NCI-H345 (cell line): Measurements from ENCODE around the gene PPP1R12C.
"Not testable (repeated sequence)": the region's sequence is repeated elsewhere in the genome, so short reads cannot be mapped to it uniquely, and the experiment has no call there.

Experiments used
- DNase-seq: peaks from one replicate; lab custom pipeline; 2025; lab: John Stamatoyannopoulos, UW

The PPP1R12C gene

GRCh38 chr19:55112246-55112776 lies 5.1 kb downstream of the PPP1R12C start:
- DNase-seq, result no peak

- no peak for DNase-seq
Observed at GRCh38 chr19:55111238-55111831, 6.1 kb downstream of the PPP1R12C start.

GRCh38 chr19:55109527-55110291 lies 7.7 kb downstream of the PPP1R12C start:
- DNase-seq, result no peak

- not testable (repeated sequence) for DNase-seq
Observed at GRCh38 chr19:55107252-55107651, 10.2 kb downstream of the PPP1R12C start.

GRCh38 chr19:55106591-55106990 lies 10.8 kb downstream of the PPP1R12C start:
- DNase-seq, result no peak

GRCh38 chr19:55105237-55105636 lies 12.2 kb downstream of the PPP1R12C start:
- no peak for DNase-seq

GRCh38 chr19:55103190-55103589 lies 14.2 kb downstream of the PPP1R12C start:
- no peak for DNase-seq

GRCh38 chr19:55101261-55101660 lies 16.2 kb downstream of the PPP1R12C start:
- DNase-seq, result no peak

GRCh38 chr19:55099557-55100506 lies 17.6 kb downstream of the PPP1R12C start:
- DNase-seq, result no peak

- DNase-seq, result no peak
Observed at GRCh38 chr19:55098716-55099556, 18.5 kb downstream of the PPP1R12C start.

GRCh38 chr19:55097864-55098715 lies 19.3 kb downstream of the PPP1R12C start:
- no peak for DNase-seq

GRCh38 chr19:55096061-55096701 lies 21.3 kb downstream of the PPP1R12C start:
- no peak for DNase-seq

- no peak for DNase-seq
Observed at GRCh38 chr19:55095260-55096060, 22.0 kb downstream of the PPP1R12C start.

- DNase-seq, result no peak
Observed at GRCh38 chr19:55094456-55095259, 22.8 kb downstream of the PPP1R12C start.

- DNase-seq, result no peak
Observed at GRCh38 chr19:55092423-55093318, 24.8 kb downstream of the PPP1R12C start.

- DNase-seq, result no peak
Observed at GRCh38 chr19:55091955-55092354, 25.5 kb downstream of the PPP1R12C start.
